B cell (primary cell): ENCODE data around the gene NADK2. TPM values are rescaled to one million over a fixed set of nuclear protein-coding genes. Genes with fewer than 3 reads are reported as not detected.

Source experiments
- ATAC-seq: fragments of 200-7000 bp; cut with Tn5 transposase; one replicate; pipeline ENCODE4 v1.10.0; 2021; ENCODE audit warnings: low read depth, mild to moderate bottlenecking, moderate number of reproducible peaks, moderate library complexity
- CTCF ChIA-PET: fragments of 350-600 bp; sonication (Branson Sonifier 250); formaldehyde crosslinking; loops from one replicate; lab custom pipeline; 2021; ENCODE audit warnings: antibody characterized with exemption, inconsistent platforms; lab: Charles Lee
- POLR2A ChIA-PET: fragments of 350-600 bp; sonication (Branson Sonifier 250); formaldehyde crosslinking; loops from one replicate; lab custom pipeline; 2021; ENCODE audit warnings: antibody characterized with exemption; lab: Charles Lee
- DNase-seq: peaks from one replicate; pipeline ENCODE4 v3.0.0; 2013
- H2AFZ ChIP-seq: 2 replicates; pipeline ENCODE4 v1.6.1; 2012; ENCODE audit warnings: mild to moderate bottlenecking, low read depth, low read length; ENCODE audit not compliant: insufficient read depth, poor library complexity, severe bottlenecking
- H3K27ac ChIP-seq, 2 donors: 1 replicate in 1 of 2; 2 replicates in 1 of 2; pipeline ENCODE4 v1.5.1; 2012 to 2013; ENCODE audit warnings: low read length in 2 of 2, mild to moderate bottlenecking in 2 of 2, moderate library complexity in 1 of 2
- H3K27me3 ChIP-seq, 4 experiments: fragments of 200-600 bp in 1 of 4; sonication (generic) in 1 of 4; replicated peaks in 1 of 4; 1 replicate in 2 of 4; 2 replicates in 2 of 4; pipeline versions ENCODE4 v1.6.1 to v1.7.0; 2013 to 2016; ENCODE audit warnings: low read length in 3 of 4, mild to moderate bottlenecking in 2 of 4, mixed read lengths in 1 of 4, moderate library complexity in 1 of 4; ENCODE audit not compliant: insufficient read depth in 4 of 4, control insufficient read depth in 3 of 4; ENCODE audit errors: control extremely low read depth in 1 of 4
- H3K36me3 ChIP-seq, 2 experiments: replicated peaks in 1 of 2; 1 replicate in 1 of 2; 2 replicates in 1 of 2; pipeline versions ENCODE4 v1.6.1 to v1.7.1; 2013; ENCODE audit warnings: low read length in 1 of 2; ENCODE audit not compliant: insufficient read depth in 2 of 2, control insufficient read depth in 1 of 2; ENCODE audit errors: control extremely low read depth in 1 of 2, extremely low read depth in 1 of 2
- H3K4me1 ChIP-seq, 2 donors: fragments of 200-600 bp in 1 of 2; sonication (generic) in 1 of 2; 1 replicate in 1 of 2; 2 replicates in 1 of 2; pipeline versions ENCODE4 v1.5.1 to v1.6.1; 2013 to 2017; ENCODE audit warnings: low read length in 2 of 2; ENCODE audit not compliant: control insufficient read depth in 2 of 2, insufficient read depth in 2 of 2
- H3K4me2 ChIP-seq: replicated peaks from 2 replicates; pipeline ENCODE3; 2012; ENCODE audit warnings: mild to moderate bottlenecking, low read depth, low read length; ENCODE audit not compliant: poor library complexity, severe bottlenecking
- H3K4me3 ChIP-seq, 5 experiments: fragments of 200-600 bp in 1 of 5; sonication (generic) in 1 of 5; 1 replicate in 3 of 5; 2 replicates in 2 of 5; pipeline versions ENCODE4 v1.5.1 to v1.7.0; 2011 to 2016; ENCODE audit warnings: low read length in 4 of 5, mild to moderate bottlenecking in 4 of 5, low read depth in 2 of 5, control low read depth in 1 of 5, moderate library complexity in 1 of 5; ENCODE audit not compliant: insufficient read depth in 1 of 5; ENCODE audit errors: control extremely low read depth in 1 of 5, extremely low read depth in 1 of 5
- H3K79me2 ChIP-seq: fragments of 200-600 bp; sonication (generic); one replicate; pipeline ENCODE4 v1.6.0; 2016; ENCODE audit warnings: low read length; ENCODE audit not compliant: control insufficient read depth, insufficient read depth
- H3K9ac ChIP-seq: fragments of 200-600 bp; sonication (generic); 2 replicates; pipeline ENCODE4 v1.6.1; 2017; ENCODE audit warnings: mild to moderate bottlenecking, low read length, moderate library complexity
- H3K9me3 ChIP-seq, 3 donors: one replicate each; pipeline versions ENCODE4 v1.6.1 to v1.7.1; 2013; ENCODE audit warnings: low read length in 2 of 3; ENCODE audit not compliant: control insufficient read depth in 2 of 3, insufficient read depth in 1 of 3; ENCODE audit errors: control extremely low read depth in 1 of 3
- H4K20me1 ChIP-seq: 2 replicates; pipeline ENCODE4 v1.6.0; 2012; ENCODE audit warnings: mild to moderate bottlenecking, low read length; ENCODE audit not compliant: insufficient read depth, control insufficient read depth, poor library complexity, severe bottlenecking
- H3K27ac Mint-ChIP-seq: one replicate; pipeline ENCODE4 v1.8.0; 2021; ENCODE audit warnings: mixed read lengths
- H3K27me3 Mint-ChIP-seq: one replicate; pipeline ENCODE4 v1.8.0; 2021; ENCODE audit warnings: mixed read lengths
- H3K4me1 Mint-ChIP-seq: one replicate; pipeline ENCODE4 v1.8.0; 2021; ENCODE audit warnings: mixed read lengths
- H3K4me3 Mint-ChIP-seq: one replicate; pipeline ENCODE4 v1.8.0; 2021; ENCODE audit warnings: mixed read lengths
- H3K9me3 Mint-ChIP-seq: one replicate; pipeline ENCODE4 v1.8.0; 2022; ENCODE audit warnings: mixed read lengths; ENCODE audit not compliant: insufficient read depth
- CTCF ChIP-seq: fragments of 200-600 bp; IDR thresholded peaks from one replicate; pipeline ENCODE4 v1.8.0; 2022; ENCODE audit warnings: antibody characterized with exemption, mild to moderate bottlenecking
- EZH2 ChIP-seq: IDR thresholded peaks from 2 replicates; pipeline ENCODE4 v1.6.1; 2012; ENCODE audit warnings: borderline replicate concordance, low read depth, mild to moderate bottlenecking, moderate library complexity, low read length; ENCODE audit not compliant: insufficient read depth, poor library complexity, severe bottlenecking
- WGBS: methylation state at CpG from one replicate; pipeline ENCODE4 v1.1.5; 2013; ENCODE audit warnings: missing lambda C conversion rate; ENCODE audit not compliant: insufficient coverage; 5-methylcytosine and 5-hydroxymethylcytosine counted together
- intact Hi-C: fragments of 100-400 bp; cut with micrococcal nuclease; formaldehyde crosslinking; loops from one replicate; pipeline ENCODE4 v1.10.0; 2022
- polyA plus RNA-seq: library from polyadenylated mRNA; depleted of rRNA; stranded (reverse); fragments of >200 nt; gene quantifications from 2 replicates; pipeline ENCODE4 v1.2.3, GENCODE V29; 2012
- total RNA-seq, 2 donors: library from RNA; stranded (reverse); fragments of 120-200 nt in 1 of 2; gene quantifications; 1 replicate in 1 of 2; 2 replicates in 1 of 2; pipeline versions ENCODE4 v1.2.3 to v1.2.4, GENCODE V29; 2013 to 2022

The NADK2 gene
- total and polyA plus RNA-seq, 2 donors (not counting 1 experiment from before 2014, with no cell fraction given), result 3.3 to 18.6 TPM

DNA sequence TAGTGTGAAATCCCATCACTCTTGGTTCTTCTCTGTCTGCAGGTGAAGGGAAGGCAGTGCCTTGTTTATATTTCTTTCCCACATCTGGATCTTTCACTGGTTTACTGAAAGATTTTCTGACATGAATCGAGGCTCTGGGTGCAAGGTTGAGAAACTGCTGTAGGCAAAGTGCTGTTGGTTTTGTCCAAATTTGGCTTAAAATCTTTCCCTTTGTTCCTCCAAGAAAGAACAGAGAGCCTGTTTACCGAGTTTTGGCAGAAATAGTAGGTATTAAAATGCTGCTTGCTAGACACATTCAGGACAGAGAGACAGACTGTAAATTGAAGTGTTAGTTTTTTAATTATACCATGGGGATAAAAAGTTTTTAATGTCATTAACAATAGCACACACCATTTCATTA lies 68.3 kb downstream of the NADK2 start:
- H3K9ac ChIP-seq, result no peak overlapping the region
- H3K4me3 ChIP-seq, result no peak overlapping the region
- H4K20me1 ChIP-seq, result no peaks in the 10 kb centered on the region
- ChIA-PET POLR2A (no interaction called here), CTCF (no interaction called here)
- Mint-ChIP-seq H3K27ac (no peak overlapping the region), H3K27me3 (no peaks in the 10 kb centered on the region), H3K4me1 (peaks cover 2% of the 10 kb centered on the region), H3K4me3 (no peak overlapping the region), H3K9me3 (no peaks in the 10 kb centered on the region)
- H3K27me3 ChIP-seq, result no peaks in the 10 kb centered on the region
- H3K36me3 ChIP-seq, result peaks cover 9 to 54% of the 10 kb centered on the region in 2 experiments
- no peaks in the 10 kb centered on the region for H3K9me3 ChIP-seq
- no peaks in the 10 kb centered on the region for H3K79me2 ChIP-seq
- ATAC-seq, result no peak
- no peak for DNase-seq
- H3K4me1 ChIP-seq, result no peaks in the 10 kb centered on the region
- WGBS, result no CpG with 5 or more reads among the region's 2 CpGs
- H3K4me2 ChIP-seq, result no peak overlapping the region
- TF ChIP-seq CTCF (no peak), EZH2 (no peak)
- H2AFZ ChIP-seq, result no peak overlapping the region
- no peak overlapping the region for H3K27ac ChIP-seq
- intact Hi-C loops, result no loop called here

DNA sequence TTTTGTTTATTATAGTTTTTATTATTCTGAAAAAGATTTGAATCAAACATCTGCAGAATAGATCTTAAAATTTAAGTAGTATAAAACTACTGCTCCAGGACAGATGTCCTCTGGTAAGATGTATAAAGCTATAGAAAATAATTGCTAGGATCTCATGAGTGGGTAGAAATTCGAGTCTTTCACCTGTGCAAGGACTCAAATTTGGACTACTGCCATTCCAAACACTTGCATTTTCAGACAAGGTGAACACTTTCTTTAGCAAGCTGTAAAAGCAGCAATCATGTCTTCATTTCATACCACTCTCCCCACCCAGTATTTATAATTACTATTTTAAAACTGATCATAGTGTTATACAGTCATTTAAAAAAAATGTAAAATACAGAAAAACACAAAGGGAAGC lies 69.1 kb downstream of the NADK2 start:
- intact Hi-C loops, result no loop called here
- ChIA-PET CTCF (no interaction called here), POLR2A (no interaction called here)
- Histone ChIP-seq H3K9ac (no peak overlapping the region), H3K36me3 (peaks cover 9 to 54% of the 10 kb centered on the region in 2 experiments), H3K79me2 (peaks cover 5% of the 10 kb centered on the region), H3K27me3 (no peaks in the 10 kb centered on the region), H3K4me3 (no peak overlapping the region), H4K20me1 (no peaks in the 10 kb centered on the region), H3K9me3 (no peaks in the 10 kb centered on the region), H3K27ac (no peak overlapping the region), H3K4me1 (no peaks in the 10 kb centered on the region), H2AFZ (no peak overlapping the region), H3K4me2 (no peak overlapping the region)
- Mint-ChIP-seq H3K27ac (no peak overlapping the region), H3K9me3 (no peaks in the 10 kb centered on the region), H3K27me3 (no peaks in the 10 kb centered on the region), H3K4me1 (peaks cover 2% of the 10 kb centered on the region), H3K4me3 (no peak overlapping the region)
- no peak for TF ChIP-seq EZH2
- no peak for TF ChIP-seq CTCF
- DNase-seq, result no peak
- 100% methylated on average over 1 of the region's 1 CpG for WGBS
- ATAC-seq, result no peak
